HG02759 (cell line): ENCODE data around the gene GDF7.

Experiments
- ATAC-seq: cut with Tn5 transposase; IDR thresholded peaks from one replicate; pipeline ENCODE4 v1.9.1; 2021; ENCODE audit warnings: mild to moderate bottlenecking, moderate library complexity; ENCODE audit not compliant: unreplicated experiment

GDF7 gene

DNA sequence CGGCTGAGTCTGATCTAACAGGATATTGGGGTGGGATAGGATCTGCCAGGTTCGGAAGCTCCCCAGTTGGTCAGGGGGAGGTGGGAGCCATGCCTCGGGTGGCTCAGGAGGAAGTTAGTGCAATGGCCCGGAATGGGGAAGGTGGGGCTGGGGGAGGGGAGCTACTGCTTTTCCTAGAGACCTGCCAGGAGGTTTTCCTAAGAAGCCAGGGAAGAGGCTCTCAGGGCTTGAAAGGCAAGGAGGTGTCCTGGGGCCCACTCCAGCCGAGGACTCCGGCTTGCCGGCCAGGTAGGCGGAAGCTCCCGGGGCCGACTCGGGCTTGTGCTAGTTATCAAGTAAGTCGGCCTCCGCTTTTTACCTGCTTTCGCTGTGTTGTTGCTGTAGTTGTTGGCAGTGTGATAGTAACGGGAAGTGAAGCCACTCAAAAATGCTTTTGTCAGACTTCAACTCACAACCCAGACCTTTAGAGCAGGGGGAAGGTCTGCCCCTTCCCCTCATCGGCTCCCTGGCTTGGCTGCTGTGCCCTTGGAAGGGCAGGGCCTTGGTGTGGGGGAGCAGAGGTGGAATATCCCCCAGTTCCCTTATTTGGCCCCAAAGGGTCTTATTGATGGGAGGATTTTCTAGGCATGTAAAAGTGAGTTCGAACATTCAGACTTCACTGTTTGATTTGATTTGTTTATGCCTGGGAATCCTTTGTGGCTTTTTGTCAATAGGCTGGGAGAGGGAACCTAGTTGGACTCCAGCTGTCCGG, 5.4 kb downstream of the GDF7 start:
- no peak for ATAC-seq

DNA sequence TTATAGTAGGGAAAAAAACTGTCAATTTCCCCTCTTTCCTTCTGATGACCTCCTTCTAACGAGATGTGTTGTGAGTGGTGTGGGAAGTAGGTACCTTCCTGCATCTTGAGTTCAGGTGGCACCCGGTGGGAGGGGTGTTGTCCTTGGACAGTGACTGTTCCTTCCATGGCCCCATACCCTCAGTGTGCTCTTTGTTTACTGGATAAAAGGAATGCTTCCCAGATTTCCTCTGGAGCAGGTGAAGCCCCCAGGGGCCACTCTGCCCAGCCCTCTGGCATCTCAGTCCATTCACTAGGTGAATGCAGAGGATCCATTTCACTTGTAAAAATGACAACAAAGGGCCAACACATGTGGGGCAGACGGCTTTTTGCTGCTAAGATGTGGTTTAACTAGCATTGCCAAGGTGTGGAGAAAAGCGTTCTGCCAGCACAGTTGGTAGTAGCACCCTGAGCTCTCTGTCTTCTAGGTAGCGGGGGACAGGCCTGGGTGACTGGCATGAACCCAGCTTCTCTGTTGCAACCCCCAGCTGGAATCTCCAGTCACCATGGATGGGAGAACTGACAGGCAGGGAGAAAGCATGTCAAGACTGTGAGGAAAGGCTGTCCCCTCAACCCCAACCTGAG, 6.9 kb downstream of the GDF7 start:
- no peak for ATAC-seq

DNA sequence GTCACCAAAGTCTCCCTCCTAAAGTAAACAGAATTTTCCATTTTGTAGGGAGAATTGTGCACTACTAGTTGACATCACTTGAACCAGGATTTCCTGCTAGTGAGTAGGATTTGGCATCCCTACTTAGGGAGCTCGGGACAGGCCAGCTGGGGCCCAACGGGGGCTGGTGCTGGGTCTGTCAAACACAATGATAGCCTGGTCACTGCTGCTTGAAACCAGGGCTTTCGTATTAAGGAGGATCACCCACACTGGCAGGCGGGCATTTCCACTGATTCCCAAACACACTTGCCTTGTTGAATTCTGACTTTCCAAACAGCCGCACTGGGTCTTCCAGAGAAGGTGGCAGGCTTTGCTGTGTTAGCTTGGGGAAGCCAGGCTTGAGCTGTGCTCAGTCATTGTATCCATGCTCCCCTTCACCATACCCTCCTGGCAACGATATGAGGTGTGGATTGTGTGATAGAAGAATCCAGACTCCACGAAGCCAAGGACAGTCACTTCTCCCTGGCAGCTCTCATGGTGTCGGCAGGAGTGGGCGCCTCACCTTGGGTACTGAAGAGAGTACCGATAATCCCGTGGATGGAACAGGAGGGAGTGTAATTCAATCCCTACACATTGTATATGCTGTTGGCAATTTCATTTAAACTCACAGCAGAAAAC, 7.5 kb downstream of the GDF7 start:
- ATAC-seq, result no peak

DNA sequence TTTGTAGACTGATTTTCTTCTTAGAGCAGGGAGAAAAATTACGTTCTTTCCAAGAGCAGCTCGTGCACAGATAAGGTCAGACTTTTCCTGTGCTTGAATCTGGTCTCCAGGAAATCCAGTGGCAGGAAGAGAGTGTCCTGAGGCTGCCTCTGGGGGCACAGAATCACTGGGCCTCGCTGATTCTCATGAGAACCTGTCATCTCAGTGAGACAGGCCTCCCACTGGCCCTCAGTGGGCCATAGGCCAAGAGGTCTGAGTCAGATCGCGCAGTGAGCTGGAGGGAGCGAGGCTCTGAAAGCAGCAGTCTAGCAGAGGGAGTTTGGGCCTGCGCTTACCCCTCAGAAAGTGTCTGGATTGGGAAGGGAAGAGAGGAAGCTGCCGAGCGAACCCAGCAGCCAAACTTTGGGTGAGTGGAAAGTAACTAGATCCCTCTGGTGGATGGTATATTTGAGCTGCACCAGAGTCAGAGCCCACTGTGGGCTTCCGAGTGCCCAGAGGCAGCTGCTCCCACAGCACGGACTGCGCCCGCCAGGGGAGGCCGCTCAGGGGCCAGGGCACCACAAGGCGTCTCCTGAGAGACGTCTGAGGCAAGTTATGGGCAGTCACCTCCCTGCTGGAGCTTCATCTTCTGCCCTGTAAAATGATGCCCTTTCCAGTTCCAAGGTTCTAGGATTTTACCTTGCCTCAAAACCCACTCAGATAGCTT, 8.2 kb downstream of the GDF7 start:
- ATAC-seq, result no peak

DNA sequence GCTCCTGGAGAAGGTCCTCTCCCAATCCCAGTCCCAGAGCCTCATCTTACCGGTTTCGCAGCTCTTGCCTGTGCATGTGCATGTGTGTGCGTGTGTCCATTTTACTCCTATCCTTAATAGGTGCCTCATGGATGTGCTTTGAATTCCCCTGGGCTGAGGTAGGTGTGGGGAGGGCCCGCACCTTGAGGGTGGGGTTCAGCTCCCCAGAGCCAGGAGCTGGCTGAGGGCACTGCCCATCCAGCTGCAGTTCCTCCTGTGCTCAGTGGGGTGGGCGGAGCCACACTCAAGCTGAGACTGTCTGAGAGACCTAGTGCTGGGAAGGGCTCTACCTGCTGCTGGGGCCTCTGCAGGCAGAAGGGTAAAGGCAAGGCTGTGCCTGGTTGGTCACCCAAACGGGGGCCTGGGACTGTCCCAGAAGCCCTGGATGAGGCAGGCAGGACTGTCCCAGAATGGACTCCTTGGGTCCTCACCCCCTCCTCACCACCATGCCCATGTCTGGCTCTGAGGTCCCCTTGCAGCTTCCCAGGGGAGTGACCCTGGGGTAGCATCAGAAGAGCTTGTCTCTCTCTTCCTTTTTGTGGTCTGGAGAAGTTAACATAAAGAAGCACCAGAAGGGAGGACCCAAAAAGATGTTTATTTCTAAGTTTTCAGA, 8.9 kb downstream of the GDF7 start:
- ATAC-seq, result peak; percentile 72

DNA sequence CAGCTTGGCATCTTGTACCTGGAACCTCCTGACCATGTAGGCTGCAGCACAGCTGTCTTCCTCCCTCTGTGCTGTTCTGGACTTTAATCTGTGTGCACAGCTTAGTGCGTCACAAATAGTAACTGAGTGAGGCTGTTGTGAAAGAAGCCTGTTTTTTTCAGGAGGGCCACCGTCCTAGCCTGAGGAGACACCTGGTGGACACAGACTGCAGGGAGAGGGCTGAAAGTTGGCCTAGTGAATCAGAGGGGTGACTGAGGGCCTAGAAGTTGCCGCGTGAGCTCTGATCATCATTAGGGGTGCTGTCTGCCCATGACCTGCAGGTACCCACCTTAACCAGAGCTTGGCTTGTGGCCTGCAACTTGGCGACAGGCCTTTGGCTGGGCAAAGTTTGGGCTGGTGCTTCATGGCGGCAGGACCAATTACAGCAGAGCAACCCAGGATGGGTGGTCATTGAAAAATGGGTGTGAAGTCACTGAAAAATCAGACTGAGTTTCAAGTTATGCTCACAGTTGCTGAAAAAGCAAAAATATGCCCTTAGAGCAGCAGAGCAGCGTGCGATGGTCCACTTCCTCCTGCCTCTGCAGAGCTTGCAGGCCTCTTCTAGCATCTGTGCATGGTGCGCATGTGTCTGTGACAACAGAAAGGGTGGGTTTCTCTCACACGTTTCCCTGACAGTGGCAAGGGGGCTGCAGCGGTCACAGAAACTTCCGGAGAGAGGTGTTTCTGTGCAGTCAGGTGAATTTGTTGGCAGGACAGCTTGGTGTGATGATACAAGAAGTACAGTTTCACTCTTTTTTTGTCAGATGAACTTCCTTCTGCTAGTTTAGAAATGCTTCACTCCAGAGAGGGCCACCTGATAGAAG, 9.6 kb downstream of the GDF7 start:
- ATAC-seq, result peak; percentile 44

DNA sequence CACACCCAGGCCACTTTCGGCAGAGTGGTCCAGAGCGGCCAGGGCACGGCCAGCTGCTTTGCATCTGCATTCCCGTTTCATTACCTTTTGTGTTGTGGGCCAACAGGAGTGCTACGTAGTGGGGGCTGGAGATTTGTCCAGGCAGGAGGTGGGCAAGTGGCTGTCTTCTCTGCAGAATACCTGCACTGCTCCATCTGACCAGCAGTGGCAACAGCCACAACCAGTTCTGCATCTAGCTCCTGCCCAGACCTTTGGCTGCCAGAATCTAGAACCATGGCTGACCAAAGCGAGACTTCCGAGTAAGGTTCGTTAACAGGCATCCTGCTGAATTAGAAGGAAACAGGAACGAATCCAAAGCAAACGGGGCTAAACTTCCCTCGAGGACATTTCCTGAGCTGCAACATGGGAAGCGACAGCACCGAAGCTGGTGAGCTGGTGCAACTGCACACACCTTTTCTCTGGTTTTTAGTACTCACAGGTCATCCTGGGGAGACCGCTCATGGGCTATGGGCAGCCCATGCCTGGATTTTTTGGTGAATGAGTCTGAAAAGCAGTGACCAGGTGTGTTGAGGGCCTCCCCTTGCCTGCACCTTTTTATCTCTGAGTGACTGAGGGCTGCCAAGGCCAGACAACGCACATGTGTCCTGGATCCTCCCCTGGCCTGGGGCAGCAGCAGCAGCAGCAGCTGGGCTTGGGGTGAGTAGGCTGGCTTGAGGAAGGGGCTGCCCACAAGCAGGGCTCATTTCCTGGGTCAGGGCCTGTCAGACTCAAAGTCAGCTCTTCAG, 10.5 kb downstream of the GDF7 start:
- peak; percentile 35 for ATAC-seq

DNA sequence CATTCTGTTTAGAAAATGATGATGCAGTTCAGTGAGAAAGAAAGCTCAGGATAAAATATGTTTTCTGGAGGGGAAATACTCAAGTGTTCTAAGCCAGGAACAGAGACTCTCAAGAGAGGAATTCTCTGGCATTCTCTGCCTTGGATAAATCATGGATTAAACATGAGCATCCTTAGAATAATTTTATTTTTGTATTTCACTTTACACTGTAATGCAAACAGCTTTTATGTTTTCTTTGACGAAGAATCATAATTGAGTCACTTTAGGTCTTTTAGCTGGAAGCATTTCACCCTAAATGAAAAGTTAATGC, 11.1 kb downstream of the GDF7 start:
- no peak for ATAC-seq

DNA sequence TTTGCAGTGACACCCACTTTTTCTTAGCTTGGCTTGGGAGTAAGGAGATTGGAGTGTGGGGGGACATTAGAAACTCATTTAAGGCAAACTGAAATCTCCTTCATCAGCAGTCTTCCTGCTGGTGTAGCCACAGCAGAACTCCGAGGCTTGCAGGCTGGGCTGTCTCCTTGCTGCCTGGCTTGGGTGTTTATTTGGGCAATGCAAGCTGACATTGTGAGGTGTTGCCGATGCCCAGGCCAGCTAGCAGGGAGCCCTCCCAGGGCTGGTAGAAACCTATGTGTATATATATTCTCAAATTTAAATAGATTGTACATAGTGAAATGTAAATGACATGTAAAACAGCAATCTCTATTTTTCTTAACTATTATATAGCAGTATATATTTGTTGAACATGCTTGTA, 11.8 kb downstream of the GDF7 start:
- no peak for ATAC-seq

DNA sequence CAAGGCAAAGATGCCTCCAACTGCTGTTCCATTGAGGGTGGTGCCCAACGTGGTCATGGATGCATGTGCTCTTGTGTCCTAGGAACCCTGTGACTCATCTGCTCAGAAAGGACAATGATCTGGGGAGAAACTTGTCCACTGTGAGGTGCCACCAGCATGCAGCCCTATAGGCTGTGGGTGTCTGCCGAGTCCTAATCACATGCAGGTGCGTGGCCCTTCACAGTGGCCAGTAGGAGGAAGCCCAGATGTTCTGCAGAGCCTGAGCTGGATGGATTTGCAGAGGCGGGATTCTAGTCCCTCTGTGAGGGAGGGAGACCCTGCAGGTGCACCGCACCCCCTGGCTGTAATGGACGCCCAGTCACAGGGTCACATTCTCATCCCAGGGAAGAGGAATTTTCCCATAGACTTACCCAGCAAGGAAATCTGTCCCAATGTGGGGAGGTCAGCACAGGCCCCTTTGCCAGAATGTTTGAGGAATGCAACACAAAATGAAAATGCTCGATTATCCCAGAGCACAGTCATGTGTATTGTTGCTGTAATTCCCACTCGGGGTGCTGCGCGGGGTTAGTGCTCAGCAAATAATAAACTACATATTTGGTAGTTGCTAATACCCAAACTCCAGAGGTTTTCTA, 13.9 kb downstream of the GDF7 start:
- ATAC-seq, result no peak

DNA sequence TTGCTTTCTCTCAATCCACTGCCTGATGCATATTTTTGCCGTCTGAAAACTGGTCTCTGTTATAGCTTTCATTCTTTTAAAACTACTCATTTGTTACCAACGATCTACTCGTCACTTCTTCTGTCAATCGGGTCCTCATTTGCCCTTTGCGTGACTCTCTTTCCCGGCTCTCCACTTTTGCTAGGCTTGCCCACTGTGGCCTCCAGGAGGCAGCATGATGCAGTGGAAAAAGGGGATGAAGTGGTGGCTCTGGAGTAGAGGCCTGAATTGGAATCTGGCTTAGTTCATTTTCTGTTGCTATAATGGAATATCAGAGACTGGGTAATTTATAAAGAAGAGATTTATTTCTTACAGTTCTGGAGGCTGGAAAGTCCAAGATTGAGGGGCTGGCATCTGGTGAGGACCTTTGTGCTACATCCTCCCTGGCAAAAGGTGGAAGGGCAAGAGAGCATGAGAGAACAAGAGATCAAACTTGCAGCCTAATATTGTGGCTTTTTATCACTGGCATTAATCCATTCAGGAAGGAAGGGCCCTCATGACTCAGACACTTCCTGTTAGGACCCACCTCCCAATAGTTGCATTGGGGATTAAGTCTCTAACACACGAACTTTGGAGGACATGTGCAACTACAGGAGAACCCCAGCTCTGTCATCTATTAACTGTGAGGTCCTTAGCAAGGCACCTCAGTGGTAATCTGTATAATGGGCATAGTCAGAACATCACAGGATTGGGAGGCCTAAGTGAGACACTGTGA, 15.4 kb downstream of the GDF7 start:
- ATAC-seq, result no peak

DNA sequence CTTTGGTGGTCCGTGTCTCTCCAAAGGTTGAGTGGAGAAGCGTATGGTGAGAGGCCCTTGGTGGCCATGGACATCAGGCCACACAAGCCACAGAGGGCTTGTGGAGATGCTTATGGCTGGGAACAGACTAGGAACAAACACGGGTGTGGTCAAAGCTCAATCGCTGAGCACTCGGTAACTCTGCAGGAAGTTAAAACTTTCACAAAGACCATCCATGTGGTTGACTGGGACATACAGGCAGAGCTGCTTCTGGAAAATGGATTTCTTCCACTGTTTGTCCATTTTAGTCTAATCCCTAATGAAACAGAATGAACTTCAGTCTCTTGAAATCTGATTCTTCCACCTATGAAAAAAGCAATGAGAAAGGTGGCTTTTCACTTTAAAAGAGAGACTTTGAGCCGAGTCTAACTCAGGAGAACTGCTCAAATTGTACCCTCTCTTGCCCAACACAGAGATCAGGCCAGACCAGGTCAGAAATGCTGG, 17.7 kb downstream of the GDF7 start:
- ATAC-seq, result no peak

DNA sequence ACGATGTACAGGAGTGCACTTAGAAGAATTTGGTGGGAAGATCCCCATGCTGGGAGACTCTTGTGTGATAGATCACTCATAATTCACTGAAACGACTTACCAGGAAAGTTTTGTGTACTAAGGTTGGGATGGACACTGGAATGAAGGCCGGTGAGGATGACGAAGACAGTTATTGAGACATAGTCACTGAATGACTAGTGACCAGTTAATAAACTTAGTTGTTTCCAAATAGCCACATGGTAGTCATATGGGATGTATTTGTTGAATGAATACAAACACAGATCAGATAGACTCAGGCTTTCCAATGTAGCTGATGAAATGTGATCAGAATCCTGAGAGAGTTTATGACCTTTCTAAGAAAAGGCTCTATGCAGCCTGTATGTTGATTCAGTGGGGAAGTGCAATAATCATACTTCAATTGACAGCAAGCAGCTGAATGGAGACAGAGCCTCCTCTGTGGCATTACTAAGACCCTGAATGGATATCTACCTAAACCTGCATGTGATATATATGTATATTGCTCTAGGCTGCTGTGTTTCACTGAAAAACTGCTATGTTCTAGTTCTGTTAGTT, 20.4 kb downstream of the GDF7 start:
- no peak for ATAC-seq

DNA sequence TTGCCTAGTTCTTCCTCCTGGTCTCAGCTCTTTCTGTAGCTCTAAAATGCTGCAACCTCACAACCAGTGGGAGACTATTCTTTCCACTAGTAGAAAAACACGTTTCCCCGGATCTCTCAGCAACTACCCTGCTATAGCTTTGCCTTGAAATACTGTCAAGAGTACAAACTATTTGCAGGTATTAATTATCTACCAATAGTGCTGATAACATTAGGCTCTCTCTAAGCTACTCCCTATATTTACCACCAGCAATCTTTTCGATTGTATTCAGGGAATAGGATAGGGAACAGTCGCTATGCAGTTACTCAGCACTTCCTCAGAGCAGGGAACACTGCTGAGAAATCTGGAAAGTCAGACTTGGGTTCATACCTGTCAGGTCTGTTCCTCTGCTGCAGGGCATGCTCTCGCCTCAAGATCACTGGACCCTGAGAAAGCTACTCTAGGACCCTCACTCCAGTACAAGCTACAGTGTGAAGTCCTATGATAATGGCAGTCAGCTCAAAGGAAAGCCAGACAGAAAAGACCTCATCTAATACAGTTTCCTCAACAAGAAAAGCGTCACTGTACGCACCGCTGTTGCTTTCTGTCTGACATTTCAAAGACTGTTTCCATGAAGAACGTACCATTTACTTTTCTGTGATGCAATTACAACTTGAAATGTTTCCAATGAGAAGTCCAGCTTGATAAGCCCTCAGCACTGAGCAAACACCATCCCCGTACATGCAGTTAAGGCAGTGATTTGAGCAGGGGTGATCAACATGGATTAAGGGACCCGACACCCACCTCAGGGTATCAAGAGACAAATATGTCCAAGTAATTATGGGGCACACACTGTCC, 22.7 kb downstream of the GDF7 start:
- ATAC-seq, result no peak

DNA sequence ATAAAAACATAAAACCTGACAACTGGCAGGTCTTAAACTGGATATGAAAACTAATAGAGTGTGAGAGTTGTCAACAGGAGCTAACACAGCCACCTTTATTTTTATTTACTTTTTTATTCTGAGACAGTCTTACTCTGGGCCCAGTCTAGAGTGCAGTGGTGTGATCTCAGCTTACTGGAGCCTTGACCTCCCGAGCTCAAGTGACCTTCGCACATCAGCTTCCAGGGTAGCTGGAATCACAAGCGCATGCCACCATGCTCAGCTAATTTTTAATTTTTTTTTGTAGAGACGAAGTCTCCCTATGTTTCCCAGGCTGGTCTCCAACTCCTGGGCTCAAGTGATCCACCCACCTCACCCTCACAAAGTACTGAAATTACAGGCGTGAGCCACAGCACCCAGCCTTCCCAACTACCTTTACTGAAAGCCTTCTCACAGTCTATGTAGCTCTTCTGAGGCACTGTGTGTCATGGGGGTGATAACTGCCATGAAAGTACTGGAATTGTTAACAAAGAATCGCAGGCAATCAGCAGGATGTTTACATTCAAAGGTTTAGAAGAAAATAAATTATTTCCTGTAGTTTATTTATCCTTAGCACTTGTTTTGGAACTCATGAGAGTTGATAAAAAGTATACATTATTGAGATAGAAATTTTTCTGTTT, 24.3 kb downstream of the GDF7 start:
- ATAC-seq, result no peak

DNA sequence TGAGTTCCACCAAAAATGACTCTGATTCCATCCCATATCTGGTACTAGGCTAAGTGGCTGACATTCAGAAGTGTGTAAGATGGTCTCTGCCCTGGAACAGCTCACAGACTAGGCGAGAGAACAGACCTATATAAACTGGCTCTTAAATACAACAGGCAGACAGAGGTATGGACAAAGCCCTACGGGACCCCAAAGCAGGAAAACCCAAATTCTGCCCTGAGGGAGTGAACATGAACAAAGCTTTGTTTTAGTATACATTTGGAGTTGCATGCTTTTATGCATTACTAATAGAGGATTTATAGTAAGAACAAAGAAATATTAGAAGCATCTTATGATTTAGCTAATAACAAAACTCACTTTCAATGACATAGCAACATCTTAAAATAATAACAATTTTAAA, 25.1 kb downstream of the GDF7 start:
- ATAC-seq, result no peak

DNA sequence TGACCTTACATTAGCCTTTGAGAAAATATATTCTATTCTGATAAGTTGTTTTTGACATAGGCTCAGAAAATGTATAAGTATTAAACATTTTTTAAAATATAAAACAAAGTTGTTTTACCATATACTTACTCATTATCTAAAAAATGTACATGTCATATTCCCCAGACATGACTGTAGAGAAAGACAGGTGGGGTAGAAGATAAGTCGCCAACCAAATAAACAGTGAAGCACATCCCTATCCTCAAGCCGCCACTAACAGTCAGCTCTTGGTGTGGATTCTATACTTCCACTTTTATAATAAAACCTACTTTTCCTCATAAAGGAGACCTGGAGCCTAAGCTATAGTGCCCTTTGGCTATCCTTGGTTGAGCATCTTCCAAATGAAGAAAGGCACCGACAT, 26.4 kb downstream of the GDF7 start:
- ATAC-seq, result no peak
